ENCODE data around the gene AGAP3. TPM values are rescaled to one million over a fixed set of nuclear protein-coding genes. Genes with fewer than 3 reads are reported as not detected.

Gene AGAP3
- total RNA-seq, 2 donors from 2014 or later = 50.8 to 79.2 TPM

DNA sequence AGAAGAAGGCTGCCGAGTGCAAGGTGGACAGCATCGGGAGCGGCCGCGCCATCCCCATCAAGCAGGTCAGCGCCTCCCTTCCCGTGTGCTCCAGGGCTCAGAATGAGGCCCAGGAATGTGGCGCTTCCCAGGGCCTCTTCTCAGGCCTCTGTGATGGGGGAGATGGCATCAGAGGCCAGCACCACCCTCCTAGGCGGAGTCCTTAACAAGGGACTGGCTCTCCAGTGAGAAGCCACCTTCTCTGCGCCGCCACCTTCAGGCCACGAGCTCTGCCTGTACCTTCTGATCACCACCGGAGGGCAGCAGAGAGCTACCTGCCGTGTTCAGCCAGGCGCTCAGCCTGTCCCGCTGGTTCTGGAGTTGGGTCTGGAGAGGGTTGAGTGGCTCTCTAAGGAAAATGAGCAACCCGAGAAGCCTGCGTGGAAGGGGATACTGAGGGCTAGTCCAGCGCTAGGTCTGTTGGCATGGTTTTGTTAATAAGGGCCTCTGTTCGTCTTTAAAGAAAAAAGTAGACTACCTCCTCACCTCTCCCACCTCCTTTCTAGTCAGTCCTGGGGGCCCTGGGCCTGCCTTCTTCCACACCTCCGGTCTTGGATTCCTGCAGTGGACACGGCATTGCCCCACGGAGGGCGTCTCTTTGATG lies 37.7 kb downstream of the AGAP3 start:
- intact Hi-C loops (cut with DNase I) = loop anchor here (1.0 to 10.0 kb wide), 3 partner anchors 48 to 178 kb away; partner anchors contain the start of gene SMARCD3
- no peaks in the 10 kb centered on the region for H3K27me3 ChIP-seq
- no peaks in the 10 kb centered on the region for H3K9me3 ChIP-seq
- H3K9ac ChIP-seq (ENCODE audit: low read depth in 2 of 2, low read length in 2 of 2) = no peak overlapping the region
- H3K4me3 ChIP-seq = no peak overlapping the region
- H3K4me1 ChIP-seq = peaks cover 4% of the 10 kb centered on the region
- peak; percentile 90 for DNase-seq
- TF ChIP-seq, protein P1, sequence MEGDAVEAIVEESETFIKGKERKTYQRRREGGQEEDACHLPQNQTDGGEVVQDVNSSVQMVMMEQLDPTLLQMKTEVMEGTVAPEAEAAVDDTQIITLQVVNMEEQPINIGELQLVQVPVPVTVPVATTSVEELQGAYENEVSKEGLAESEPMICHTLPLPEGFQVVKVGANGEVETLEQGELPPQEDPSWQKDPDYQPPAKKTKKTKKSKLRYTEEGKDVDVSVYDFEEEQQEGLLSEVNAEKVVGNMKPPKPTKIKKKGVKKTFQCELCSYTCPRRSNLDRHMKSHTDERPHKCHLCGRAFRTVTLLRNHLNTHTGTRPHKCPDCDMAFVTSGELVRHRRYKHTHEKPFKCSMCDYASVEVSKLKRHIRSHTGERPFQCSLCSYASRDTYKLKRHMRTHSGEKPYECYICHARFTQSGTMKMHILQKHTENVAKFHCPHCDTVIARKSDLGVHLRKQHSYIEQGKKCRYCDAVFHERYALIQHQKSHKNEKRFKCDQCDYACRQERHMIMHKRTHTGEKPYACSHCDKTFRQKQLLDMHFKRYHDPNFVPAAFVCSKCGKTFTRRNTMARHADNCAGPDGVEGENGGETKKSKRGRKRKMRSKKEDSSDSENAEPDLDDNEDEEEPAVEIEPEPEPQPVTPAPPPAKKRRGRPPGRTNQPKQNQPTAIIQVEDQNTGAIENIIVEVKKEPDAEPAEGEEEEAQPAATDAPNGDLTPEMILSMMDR (IDR thresholded peaks at IDR 0.05) = peak; percentile 91
- no peak overlapping the region for H3K27ac ChIP-seq
- H3K36me3 ChIP-seq = no peaks in the 10 kb centered on the region

DNA sequence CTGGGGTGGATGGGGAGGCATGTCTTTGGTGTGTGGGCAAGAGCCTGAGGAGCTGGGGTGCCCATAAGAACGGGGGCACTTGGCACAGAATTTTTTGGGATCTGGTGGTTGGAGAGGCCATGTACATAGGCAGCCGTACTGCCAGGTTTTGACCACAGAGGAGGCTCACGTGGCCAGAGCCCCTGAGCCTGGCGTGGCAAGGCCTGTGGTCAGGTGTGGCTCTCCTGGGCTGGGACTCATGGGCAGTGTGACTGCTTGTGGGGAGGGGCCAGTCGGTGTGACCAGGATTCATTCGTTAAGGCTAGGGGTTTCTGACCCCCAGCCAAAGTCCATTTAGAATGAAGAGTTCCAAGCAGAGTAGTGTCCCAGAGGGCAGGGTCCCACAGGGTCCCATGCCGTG lies 38.2 kb downstream of the AGAP3 start:
- H3K36me3 ChIP-seq = no peaks in the 10 kb centered on the region
- H3K4me3 ChIP-seq = no peak overlapping the region
- peaks cover 4% of the 10 kb centered on the region for H3K4me1 ChIP-seq
- no peak overlapping the region for H3K27ac ChIP-seq
- TF ChIP-seq, protein P1 (IDR thresholded peaks at IDR 0.05) = no peak
- no peak for DNase-seq
- no peaks in the 10 kb centered on the region for H3K27me3 ChIP-seq
- no peaks in the 10 kb centered on the region for H3K9me3 ChIP-seq
- intact Hi-C loops (cut with DNase I) = loop anchor here (1.0 to 10.0 kb wide), 3 partner anchors 48 to 178 kb away; partner anchors contain the start of gene SMARCD3
- no peak overlapping the region for H3K9ac ChIP-seq (ENCODE audit: low read depth in 2 of 2, low read length in 2 of 2)

GRCh38 chr7:151124899-151125399 lies 38.7 kb downstream of the AGAP3 start:
- no peaks in the 10 kb centered on the region for H3K36me3 ChIP-seq
- intact Hi-C loops (cut with DNase I) = loop anchor here (1.0 to 10.0 kb wide), 3 partner anchors 47 to 177 kb away; partner anchors contain the start of gene SMARCD3
- DNase-seq = no peak
- H3K4me3 ChIP-seq = peak overlapping the region; percentile 37
- TF ChIP-seq, protein P1 (IDR thresholded peaks at IDR 0.05) = no peak
- no peaks in the 10 kb centered on the region for H3K9me3 ChIP-seq
- H3K27me3 ChIP-seq = no peaks in the 10 kb centered on the region
- peak overlapping the region in 1 of 2 donors; percentile 46 for H3K9ac ChIP-seq (ENCODE audit: low read depth in 2 of 2, low read length in 2 of 2)
- peak overlapping the region; percentile 82 for H3K27ac ChIP-seq
- H3K4me1 ChIP-seq = peaks cover 4% of the 10 kb centered on the region

- intact Hi-C loops (cut with DNase I) = loop anchor here (10.0 kb wide), 1 partner anchor 119 kb away; the partner anchor contains the start of gene SMARCD3
- peak overlapping the region; percentile 37 for H3K4me3 ChIP-seq
- H3K27me3 ChIP-seq = no peaks in the 10 kb centered on the region
- TF ChIP-seq, protein P1 (IDR thresholded peaks at IDR 0.05) = peak; percentile 14
- H3K4me1 ChIP-seq = peaks cover 4% of the 10 kb centered on the region
- peak overlapping the region; percentile 82 for H3K27ac ChIP-seq
- peak overlapping the region; percentile 46 to 47 for H3K9ac ChIP-seq (ENCODE audit: low read depth in 2 of 2, low read length in 2 of 2)
- DNase-seq = peak; percentile 74
- no peaks in the 10 kb centered on the region for H3K9me3 ChIP-seq
- H3K36me3 ChIP-seq = no peaks in the 10 kb centered on the region
These were observed 39.2 kb downstream of the AGAP3 start for GRCh38 chr7:151125470-151125845.

- H3K9me3 ChIP-seq = no peaks in the 10 kb centered on the region
- DNase-seq = peak; percentile 83
- H3K27me3 ChIP-seq = no peaks in the 10 kb centered on the region
- intact Hi-C loops (cut with DNase I) = loop anchor here (10.0 kb wide), 1 partner anchor 119 kb away; the partner anchor contains the start of gene SMARCD3
- no peaks in the 10 kb centered on the region for H3K36me3 ChIP-seq
- TF ChIP-seq, protein P1 (IDR thresholded peaks at IDR 0.05) = no peak
- H3K4me3 ChIP-seq = peak overlapping the region; percentile 37
- peaks cover 4% of the 10 kb centered on the region for H3K4me1 ChIP-seq
- H3K9ac ChIP-seq (ENCODE audit: low read depth in 2 of 2, low read length in 2 of 2) = peak overlapping the region; percentile 46 to 47
- peak overlapping the region; percentile 82 for H3K27ac ChIP-seq
These were observed 39.7 kb downstream of the AGAP3 start for GRCh38 chr7:151125846-151126481.

Data from colonic mucosa (tissue), 4 donors.